Hematopoietic multipotent progenitor cell (in vitro differentiated cells): ENCODE measurements around the gene TM4SF4. TPM values are rescaled to one million over a fixed set of nuclear protein-coding genes. Genes with fewer than 3 reads are reported as not detected.
"Not testable (repeated sequence)": the region's sequence is repeated elsewhere in the genome, so short reads cannot be mapped to it uniquely, and the experiment has no call there.

Source experiments
- DNase-seq, 3 donors: peaks; one replicate each; pipeline ENCODE4 v3.0.0-alpha.2; 2011 to 2015; ENCODE audit warnings: low read depth in 2 of 3, low spot score in 2 of 3
- total RNA-seq: library from RNA; depleted of rRNA; stranded (reverse); fragments of >200 nt; gene quantifications from one replicate; pipeline ENCODE4 v1.2.3, GENCODE V29; 2012

Gene TM4SF4
- total RNA-seq, result not detected

DNA sequence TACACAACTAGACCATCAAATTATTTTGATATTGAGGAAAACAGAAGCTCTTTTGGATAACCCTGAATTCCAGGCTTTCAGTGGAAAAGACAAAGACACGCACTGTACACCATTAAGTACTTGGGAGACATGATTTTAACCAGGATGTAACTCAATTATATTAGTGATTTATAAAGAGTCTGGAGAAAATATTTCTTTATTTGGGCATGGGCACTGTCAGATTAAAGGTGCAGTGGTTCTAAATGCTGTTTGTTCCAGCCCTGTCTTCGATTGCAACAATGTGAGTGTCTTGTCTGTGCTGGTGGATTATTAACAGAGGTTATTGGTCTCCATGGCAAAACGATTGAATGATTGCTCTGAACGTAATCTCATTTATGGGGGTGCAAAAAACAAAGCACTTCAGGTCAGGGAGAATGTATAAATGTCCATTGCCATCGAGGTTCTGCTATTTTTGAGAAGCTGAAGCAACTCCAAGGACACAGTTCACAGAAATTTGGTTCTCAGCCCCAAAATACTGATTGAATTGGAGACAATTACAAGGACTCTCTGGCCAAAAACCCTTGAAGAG is at the start of gene TM4SF4:
TM4SF4 (plus strand) TSS at position 448 of the 568 bp plus-strand sequence. CDS start 181 bp downstream, outside the sequence.
- DNase-seq, result no peak

DNA sequence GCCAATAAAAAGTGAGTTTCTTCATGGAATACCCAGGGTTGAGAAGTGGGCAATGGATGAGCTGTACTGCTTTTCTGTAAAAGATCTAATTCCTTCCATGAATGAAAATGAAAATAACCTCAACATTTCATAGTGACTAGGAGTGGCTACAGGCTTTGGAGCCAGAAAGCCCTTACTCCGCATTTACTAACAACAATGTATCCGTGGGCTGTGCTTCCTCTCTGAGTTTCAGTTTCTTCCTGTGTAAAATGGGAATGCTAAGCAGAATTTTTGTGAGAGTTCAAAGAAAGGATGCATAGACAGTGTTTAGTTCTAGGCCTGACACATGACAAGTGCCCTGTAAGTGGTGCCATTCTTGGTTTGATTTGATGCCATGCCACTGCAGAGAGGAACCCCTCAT is 49.6 kb upstream of the TM4SF4 start:
- no peak for DNase-seq

DNA sequence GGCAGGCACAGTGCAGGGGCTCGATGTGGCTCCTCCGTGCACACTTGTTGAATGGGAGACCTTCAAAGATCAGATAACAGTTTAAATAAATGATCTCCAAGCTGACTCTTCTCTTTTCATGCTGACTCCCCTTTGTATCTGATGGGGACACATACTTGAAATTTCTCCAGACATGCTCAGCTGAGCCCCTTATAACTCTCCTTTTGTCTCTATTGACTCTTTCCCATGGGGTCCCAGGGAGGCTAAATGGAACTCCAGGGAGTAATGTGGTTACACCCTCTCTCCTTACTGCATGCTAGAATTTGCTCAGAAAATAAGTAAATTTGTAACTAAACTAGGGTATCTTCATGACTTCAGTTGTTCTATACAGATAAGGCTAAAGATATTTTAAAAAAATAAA is 48.2 kb upstream of the TM4SF4 start:
- no peak for DNase-seq

- DNase-seq, result no peak
These were observed 46.4 kb upstream of the TM4SF4 start for GRCh38 chr3:149428087-149428486.

DNA sequence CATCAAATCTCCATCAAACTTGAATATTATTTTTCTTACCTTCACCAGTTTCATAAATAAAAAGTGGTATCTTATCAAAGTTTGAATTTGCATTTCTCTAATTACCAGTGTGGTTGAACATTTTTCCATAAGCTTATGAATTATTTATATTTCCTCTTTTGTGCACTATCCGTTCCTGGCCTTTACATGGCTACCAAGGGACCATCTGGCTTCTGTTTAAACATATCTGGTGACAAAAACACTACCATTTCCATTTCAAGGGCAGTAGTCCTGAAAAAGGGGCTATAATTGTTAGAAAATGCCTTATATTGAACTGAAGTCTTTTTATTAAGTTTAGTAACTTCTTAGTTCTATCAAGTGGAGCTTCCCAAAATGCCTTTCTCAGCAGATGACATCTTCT is 44.3 kb upstream of the TM4SF4 start:
- no peak for DNase-seq

- DNase-seq, result no peak
These were observed 42.3 kb upstream of the TM4SF4 start for GRCh38 chr3:149432149-149432548.

DNA sequence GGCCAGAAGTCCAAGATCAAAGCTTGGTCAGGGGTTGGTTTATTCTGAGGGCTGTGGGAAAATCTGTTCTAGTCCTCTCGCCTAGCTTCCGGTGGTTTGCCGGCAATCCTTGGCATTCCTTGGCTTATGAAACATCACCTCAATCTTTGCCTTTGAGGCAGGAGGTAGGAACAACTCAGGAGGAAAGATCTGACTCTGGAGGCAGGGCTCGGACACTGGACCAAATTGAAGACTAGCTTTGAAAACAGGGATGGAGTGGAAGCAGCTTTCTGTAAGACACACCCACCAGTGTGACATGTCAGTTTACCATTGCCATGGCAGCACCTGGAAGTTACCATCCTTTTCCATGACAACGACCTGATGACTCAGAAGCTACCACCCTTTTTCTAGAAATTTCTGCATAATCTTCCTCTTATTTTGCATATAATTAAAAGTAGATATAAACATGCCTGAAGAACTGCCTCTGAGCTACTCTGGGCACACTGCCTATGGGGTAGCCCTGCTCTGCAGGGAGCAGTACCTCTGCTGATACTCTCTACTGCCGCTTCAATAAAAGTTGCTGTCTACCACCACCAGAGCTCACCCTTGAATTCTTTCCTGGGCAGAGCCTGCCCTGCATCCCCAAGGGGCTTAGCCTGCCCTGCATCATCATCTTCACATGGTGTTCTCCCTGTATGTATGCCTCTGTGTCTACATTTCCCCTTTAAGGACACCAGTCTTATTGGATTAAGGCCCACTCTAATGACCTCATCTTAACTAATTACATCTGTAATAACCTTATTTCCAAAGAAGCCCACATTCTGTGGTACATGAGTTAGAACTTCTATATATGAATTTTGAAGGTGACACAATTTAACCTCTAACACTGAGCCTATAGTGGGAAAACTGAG is 38.3 kb upstream of the TM4SF4 start:
- no peak for DNase-seq

GRCh38 chr3:149437286-149437685 is 37.2 kb upstream of the TM4SF4 start:
- DNase-seq, result no peak

DNA sequence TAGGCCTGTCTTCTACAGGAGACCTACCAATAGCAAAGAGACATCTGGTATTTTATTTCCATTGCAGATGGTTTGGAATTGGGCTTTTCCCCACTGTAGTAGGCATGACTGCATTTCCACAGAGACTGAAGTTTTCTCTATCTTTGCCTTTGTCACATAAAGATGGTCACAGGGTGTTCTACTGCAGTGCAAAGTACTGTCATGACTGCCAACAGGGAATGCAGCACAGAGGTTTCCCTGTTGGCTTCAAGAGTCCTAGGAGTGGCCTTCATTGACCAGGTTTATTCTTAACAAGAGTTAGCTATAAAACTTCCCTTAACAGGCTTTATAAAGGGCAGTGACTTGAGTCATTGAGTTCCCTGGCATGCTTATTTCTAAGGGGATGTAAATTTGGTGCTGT is 36.8 kb upstream of the TM4SF4 start:
- DNase-seq, result no peak

- DNase-seq, result no peak
These were observed 35.5 kb upstream of the TM4SF4 start for GRCh38 chr3:149438981-149439380.

GRCh38 chr3:149441642-149442041 is 32.9 kb upstream of the TM4SF4 start:
- DNase-seq, result no peak

DNA sequence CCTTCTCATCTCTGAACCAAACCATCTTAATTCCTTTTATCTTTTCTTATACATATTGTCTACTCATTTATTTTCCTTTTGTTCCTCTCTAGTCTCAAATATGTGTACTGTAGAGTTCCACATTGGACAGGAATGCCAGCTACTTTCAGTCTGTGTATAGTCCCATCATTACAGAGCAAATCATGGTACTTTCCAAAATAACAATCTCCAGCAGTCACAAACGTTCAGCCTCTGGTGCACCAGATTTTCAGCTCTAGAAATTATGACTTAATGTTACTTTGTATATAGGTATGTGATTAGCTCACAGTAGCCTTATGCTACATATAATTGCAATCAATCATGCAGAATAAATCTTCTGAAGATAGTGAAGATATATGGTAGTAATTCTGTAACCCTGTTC is 32.5 kb upstream of the TM4SF4 start:
- DNase-seq, result no peak

DNA sequence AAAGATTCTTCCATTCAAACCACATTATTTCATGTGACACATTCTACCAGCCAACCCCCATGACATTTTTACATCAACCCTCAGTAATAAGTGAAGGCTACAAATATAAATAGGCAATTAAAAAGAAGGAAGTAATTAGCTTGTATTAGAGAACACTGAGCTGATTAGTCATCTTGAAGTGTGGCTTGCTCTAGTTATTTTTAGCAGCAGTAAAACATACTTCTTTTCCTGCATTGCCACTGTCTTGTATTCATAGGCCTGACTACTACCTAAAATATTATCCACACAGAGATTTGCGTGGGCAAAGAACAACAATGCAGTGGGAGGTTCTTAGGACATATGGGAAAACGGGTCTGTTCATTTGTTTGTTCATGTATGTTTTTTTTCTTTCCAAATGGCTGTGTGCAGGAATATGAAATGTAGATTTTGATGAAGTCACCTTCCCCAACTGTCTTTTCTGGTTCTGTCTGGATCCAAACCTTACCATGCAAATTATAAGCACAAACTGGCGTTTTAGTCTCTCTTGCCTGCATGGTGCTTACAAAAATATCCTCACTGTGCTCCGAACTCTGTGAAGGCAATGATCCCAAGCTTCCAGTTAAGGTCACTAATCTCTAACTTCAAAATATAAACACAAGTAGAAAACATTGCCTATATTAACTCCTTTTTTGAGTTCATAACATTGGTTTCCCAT is 31.5 kb upstream of the TM4SF4 start:
- DNase-seq, result peak in 1 of 3 donors; percentile 29

DNA sequence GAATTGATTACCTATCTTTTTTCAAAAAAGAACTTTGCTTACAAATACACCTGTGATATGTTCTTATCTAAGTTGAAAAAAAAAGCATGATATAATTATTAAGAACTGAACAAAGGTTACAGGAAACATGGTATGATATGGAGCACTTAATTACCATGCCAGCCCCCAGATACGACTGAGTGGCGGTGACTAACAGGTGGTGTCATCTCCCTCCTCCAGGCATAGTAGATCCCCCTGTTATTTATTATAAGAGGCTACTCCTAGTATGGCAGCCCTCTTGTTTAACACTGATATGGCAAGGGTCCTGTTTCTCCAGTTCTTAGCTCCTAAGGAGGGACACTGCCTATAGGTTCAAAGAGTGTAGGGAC is 31.0 kb upstream of the TM4SF4 start:
- no peak for DNase-seq

DNA sequence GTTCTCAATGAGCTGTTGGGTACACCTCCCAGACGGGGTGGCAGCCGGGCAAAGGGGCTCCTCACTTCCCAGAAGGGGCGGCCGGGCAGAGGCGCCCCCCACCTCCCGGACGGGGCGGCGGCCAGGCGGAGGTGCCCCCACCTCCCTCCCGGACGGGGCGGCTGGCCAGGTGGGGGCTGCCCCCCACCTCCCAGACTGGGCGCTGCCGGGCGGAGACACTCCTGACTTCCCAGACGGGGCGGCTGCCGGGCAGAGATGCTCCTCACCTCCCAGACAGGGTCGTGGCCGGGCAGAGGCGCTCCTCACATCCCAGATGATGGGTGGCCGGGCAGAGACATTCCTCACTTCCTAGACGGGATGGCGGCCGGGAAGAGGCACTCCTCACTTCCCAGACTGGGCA is 29.6 kb upstream of the TM4SF4 start:
- DNase-seq, result not testable (repeated sequence)

DNA sequence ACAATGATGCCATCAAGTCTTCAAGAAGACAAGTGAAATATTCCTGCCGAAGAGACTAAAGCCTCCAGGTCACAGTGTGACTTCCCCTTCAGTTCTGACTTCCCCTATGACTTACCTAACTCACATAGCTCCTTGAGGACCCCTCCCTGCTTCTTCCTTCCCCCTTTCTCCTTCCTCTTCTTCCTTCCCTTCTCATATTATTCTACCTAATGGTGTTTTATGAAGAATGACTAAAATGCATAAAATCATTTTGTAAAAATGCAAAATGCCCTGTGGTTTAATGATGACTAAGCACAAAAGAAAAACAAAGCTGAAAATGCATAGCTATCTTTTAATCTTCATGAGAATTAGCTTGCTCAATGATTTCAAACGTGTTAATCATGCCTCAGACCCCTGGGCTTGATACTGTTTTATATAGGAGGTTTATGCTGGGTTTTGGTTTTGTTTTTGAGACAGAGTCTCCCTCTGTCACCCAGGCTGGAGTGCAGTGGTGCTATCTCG is 26.1 kb upstream of the TM4SF4 start:
- DNase-seq, result peak in 2 of 3 donors; percentile 63 to 80

DNA sequence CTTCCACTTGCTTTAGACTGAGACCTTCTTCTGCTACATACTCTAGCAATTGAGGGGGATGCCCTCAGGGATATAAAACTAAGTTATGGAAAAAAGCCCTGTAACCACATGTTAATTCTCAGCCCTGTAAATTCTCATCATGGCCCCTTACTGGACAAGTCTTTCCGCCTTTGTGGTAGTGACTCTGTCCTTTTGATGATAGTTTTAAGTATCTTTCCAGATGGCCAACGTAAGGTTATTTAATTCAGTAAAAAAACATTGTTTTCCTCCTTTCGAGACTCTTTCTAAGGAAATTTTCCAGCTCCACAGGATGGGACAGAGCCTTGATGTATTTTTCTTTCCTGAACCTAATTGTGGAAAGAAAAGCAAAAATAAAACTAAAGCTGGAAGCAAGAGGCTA is 25.3 kb upstream of the TM4SF4 start:
- DNase-seq, result no peak

DNA sequence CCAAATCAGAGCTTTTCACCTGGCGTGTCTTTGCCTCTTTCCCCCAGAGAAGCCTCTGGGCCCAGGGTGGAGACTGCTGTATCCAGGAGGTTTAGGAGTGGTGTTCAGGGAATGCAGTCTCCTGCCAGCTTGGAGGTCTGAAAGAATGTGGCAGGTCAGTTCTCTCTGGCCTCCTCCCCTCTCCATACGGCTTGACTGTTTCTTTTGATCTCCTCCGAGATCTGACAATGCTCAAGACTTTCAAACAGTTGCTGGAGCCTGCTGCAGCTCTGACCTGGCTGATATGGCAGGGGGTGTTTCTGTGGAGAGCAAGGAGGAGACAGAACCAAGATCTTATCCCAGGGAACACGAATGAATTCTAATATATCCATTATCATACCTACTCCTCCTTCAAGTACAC is 24.7 kb upstream of the TM4SF4 start:
- DNase-seq, result no peak

DNA sequence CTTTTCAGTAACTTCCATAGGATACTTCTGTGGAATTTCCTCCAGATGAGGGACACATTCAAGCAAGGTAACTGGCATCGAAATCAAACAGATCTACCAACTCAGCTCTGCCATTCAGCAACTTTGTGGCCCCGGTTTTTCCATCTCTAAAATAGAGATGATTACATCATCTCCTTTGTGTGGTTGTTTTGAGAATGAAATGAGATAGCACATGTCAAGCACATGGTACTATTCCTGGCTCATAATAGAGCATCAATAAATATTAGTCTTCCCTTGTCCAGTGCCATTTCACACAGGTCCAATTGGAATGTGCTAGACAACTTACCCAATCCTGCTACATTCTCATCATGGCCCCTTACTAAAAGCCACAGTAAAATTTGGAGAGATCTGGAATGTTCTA is 24.2 kb upstream of the TM4SF4 start:
- DNase-seq, result no peak

- DNase-seq, result no peak
These were observed 22.5 kb upstream of the TM4SF4 start for GRCh38 chr3:149452036-149452435.

DNA sequence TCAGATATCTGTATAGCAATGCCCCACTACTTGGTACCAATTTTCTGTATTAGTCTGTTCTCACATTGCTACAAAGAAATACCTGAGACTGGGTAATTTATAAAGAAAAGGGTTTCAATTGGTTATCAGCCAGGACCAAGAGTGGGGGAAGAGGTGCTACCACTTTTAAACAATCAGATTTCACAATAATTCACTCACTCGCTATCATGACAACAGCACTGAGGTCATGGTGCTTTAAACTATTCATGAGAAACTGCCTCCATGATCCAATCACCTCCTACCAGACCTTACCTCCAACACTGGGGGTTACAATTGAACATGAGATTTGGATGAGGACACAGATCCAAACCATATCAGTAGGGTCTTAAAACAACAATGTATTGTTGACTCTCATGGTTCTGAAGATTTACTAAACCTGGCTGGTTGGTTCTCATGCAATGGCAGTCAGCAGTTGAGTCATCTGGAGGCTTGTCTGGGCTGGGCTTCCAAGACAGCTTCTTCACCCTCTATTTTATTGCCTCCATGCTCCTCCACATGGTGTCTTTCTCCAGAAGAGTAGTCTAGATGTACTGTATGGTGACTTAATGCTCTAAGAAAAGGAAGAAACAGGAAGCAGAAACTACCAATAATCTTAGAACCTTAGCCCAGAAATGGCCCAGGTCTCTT is 21.2 kb upstream of the TM4SF4 start:
- no peak for DNase-seq
